ENCODE measurements around the gene PDK3. TPM values are rescaled to one million over a fixed set of nuclear protein-coding genes. Genes with fewer than 3 reads are reported as not detected.

The PDK3 gene
- total RNA-seq, 3 donors from 2014 or later (not counting 1 experiment from before 2014, with no cell fraction given): 21.9 to 30.9 (median 28.1) TPM

DNA sequence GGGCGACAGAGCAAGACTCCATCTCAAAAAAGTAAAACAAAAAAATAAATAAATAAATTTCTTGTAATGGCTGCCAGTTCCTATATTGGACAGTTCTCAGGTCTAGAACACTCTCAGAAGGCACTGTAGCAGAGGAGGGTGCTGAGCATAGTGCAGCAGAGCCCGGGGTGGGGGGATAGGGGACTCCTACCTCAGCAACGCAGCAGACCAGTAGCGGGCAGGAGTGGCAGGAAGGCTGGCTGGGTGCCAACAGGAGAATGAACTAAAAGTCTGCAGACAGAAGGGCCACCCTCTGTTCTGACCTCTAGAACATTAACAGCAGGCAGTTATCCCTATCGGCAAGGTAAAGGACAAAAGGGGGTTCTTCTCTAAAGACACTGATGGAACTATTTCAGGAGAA lies 20.2 kb downstream of the PDK3 start:
- Histone ChIP-seq H3K36me3 (ENCODE audit: control insufficient read depth, insufficient read depth, low read length) (no peaks in the 10 kb centered on the region), H3K27me3 (ENCODE audit: control insufficient read depth, insufficient read depth, low read length) (no peaks in the 10 kb centered on the region), H3K9me3 (ENCODE audit: control insufficient read depth, insufficient read depth, low read length) (no peaks in the 10 kb centered on the region), H3K27ac (ENCODE audit: low read length) (no peak overlapping the region), H3K4me1 (ENCODE audit: control insufficient read depth, insufficient read depth, low read length) (peaks cover 14% of the 10 kb centered on the region), H3K4me3 (ENCODE audit: low read length) (no peak overlapping the region)
- H3K27me3 Mint-ChIP-seq (ENCODE audit: low read depth in 2 of 2): no peaks in the 10 kb centered on the region
- peaks cover 19 to 23% of the 10 kb centered on the region in 2 donors for H3K4me1 Mint-ChIP-seq
- no peaks in the 10 kb centered on the region for H3K36me3 Mint-ChIP-seq
- WGBS (ENCODE audit: insufficient coverage): 88% methylated on average over 3 of the region's 5 CpGs
- H3K4me3 Mint-ChIP-seq: no peak overlapping the region
- DNase-seq (no peak), ATAC-seq (no peak)
- H3K9me3 Mint-ChIP-seq: no peaks in the 10 kb centered on the region
- TF ChIP-seq, protein P1, sequence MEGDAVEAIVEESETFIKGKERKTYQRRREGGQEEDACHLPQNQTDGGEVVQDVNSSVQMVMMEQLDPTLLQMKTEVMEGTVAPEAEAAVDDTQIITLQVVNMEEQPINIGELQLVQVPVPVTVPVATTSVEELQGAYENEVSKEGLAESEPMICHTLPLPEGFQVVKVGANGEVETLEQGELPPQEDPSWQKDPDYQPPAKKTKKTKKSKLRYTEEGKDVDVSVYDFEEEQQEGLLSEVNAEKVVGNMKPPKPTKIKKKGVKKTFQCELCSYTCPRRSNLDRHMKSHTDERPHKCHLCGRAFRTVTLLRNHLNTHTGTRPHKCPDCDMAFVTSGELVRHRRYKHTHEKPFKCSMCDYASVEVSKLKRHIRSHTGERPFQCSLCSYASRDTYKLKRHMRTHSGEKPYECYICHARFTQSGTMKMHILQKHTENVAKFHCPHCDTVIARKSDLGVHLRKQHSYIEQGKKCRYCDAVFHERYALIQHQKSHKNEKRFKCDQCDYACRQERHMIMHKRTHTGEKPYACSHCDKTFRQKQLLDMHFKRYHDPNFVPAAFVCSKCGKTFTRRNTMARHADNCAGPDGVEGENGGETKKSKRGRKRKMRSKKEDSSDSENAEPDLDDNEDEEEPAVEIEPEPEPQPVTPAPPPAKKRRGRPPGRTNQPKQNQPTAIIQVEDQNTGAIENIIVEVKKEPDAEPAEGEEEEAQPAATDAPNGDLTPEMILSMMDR (IDR thresholded peaks at IDR 0.05): no peak
- peak overlapping the region in 1 of 2 donors; percentile 61 for H3K27ac Mint-ChIP-seq
- intact Hi-C loops (cut with micrococcal nuclease): no loop called here

DNA sequence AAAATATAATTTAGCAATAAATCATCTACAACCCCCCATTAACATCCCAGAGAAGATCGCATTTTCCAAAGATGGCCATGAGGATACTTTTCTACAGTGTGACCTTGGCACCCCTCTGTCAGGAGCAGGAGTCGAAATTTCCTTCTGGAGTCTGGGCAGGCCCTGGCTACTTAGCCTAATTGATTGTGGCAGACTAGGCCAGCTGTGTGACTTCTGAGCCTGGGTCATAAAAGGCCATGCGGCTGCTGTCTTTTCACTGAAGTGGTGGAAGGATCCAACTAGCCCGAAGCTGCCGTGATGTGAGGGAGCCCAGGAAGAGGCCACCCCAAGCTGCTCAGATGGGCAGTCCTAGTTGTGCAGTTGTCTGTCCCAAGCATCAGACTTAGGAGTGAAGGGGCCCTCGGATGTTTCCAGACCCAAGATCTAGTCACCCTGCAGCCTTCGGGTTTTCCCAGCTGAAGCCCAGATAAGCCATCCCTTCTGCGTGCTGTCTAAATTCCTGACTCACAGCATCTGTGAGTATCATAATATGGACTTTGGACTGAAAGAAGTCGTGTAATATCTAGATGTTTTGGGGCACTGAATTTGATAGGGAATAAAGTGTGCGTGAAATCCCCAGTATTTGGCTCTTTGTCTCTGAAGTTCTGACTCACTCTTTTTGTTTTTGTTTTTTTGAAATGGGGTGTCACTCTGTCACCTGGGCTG lies 21.0 kb downstream of the PDK3 start:
- no peaks in the 10 kb centered on the region for H3K9me3 ChIP-seq (ENCODE audit: control insufficient read depth, insufficient read depth, low read length)
- peaks cover 9% of the 10 kb centered on the region for H3K4me1 ChIP-seq (ENCODE audit: control insufficient read depth, insufficient read depth, low read length)
- H3K27me3 Mint-ChIP-seq (ENCODE audit: low read depth in 2 of 2): no peaks in the 10 kb centered on the region
- H3K27ac ChIP-seq (ENCODE audit: low read length): no peak overlapping the region
- no peak for DNase-seq
- ATAC-seq: no peak
- H3K4me3 ChIP-seq (ENCODE audit: low read length): no peak overlapping the region
- H3K27ac Mint-ChIP-seq: peak overlapping the region in 1 of 2 donors; percentile 61
- TF ChIP-seq, protein P1 (IDR thresholded peaks at IDR 0.05): no peak
- intact Hi-C loops (cut with micrococcal nuclease): no loop called here
- 97% methylated on average over 10 of the region's 10 CpGs for WGBS (ENCODE audit: insufficient coverage)
- no peak overlapping the region for H3K4me3 Mint-ChIP-seq
- H3K36me3 Mint-ChIP-seq: no peaks in the 10 kb centered on the region
- no peaks in the 10 kb centered on the region for H3K36me3 ChIP-seq (ENCODE audit: control insufficient read depth, insufficient read depth, low read length)
- peaks cover 12 to 18% of the 10 kb centered on the region in 2 donors for H3K4me1 Mint-ChIP-seq
- H3K27me3 ChIP-seq (ENCODE audit: control insufficient read depth, insufficient read depth, low read length): no peaks in the 10 kb centered on the region
- no peaks in the 10 kb centered on the region for H3K9me3 Mint-ChIP-seq

DNA sequence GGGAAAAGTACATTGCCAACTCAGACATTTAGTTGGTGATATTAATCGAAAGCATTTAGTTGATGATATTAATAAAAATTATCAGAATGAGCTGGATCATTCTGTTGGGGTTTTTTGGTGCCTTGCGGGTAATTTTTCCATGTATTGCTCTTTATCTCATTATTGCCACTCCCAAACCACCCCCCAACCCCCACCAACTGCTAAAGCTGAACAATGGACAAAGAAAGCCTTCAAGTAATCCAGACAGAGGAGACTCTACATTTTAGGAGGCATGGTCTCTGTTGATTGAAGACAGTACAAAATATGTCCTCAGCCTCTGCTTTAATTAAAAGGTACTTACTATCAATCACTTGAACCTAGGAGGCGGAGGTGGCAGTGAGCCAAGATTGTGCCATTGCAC lies 22.5 kb downstream of the PDK3 start:
- Histone ChIP-seq H3K9me3 (ENCODE audit: control insufficient read depth, insufficient read depth, low read length) (no peaks in the 10 kb centered on the region), H3K4me1 (ENCODE audit: control insufficient read depth, insufficient read depth, low read length) (no peaks in the 10 kb centered on the region), H3K27me3 (ENCODE audit: control insufficient read depth, insufficient read depth, low read length) (no peaks in the 10 kb centered on the region), H3K27ac (ENCODE audit: low read length) (no peak overlapping the region), H3K4me3 (ENCODE audit: low read length) (no peak overlapping the region), H3K36me3 (ENCODE audit: control insufficient read depth, insufficient read depth, low read length) (no peaks in the 10 kb centered on the region)
- DNase-seq (no peak), ATAC-seq (no peak)
- TF ChIP-seq, protein P1 (IDR thresholded peaks at IDR 0.05): no peak
- 100% methylated on average over 1 of the region's 3 CpGs for WGBS (ENCODE audit: insufficient coverage)
- Mint-ChIP-seq H3K9me3 (no peaks in the 10 kb centered on the region), H3K27ac (no peak overlapping the region), H3K36me3 (no peaks in the 10 kb centered on the region), H3K4me3 (no peak overlapping the region), H3K27me3 (ENCODE audit: low read depth in 2 of 2) (no peaks in the 10 kb centered on the region), H3K4me1 (peaks cover 4 to 9% of the 10 kb centered on the region in 2 donors)
- intact Hi-C loops (cut with micrococcal nuclease): no loop called here

DNA sequence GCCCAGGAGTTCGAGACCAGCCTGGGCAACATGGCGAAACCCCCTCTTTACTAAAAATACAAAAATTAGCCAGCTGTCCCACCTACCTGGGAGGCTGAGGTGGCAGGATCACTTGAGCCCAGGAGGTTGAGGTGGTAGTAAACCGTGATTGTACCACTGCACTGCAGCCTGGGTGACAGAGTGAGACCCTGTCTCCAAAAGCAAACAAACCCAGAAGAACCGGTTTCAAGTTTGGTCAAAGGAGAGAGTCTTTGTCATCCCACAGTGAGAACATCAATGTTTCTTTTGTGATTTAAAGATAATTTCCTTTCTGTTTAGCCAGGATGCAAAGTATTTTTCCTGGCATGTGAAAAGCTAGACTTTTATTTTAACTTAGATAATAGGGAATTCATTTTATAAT lies 26.7 kb downstream of the PDK3 start:
- H3K9me3 Mint-ChIP-seq: no peaks in the 10 kb centered on the region
- no peak overlapping the region for H3K4me3 Mint-ChIP-seq
- H3K27me3 Mint-ChIP-seq (ENCODE audit: low read depth in 2 of 2): no peaks in the 10 kb centered on the region
- WGBS (ENCODE audit: insufficient coverage): 92% methylated on average over 3 of the region's 4 CpGs
- intact Hi-C loops (cut with micrococcal nuclease): no loop called here
- no peak for DNase-seq
- Histone ChIP-seq H3K27me3 (ENCODE audit: control insufficient read depth, insufficient read depth, low read length) (no peaks in the 10 kb centered on the region), H3K4me3 (ENCODE audit: low read length) (no peak overlapping the region), H3K36me3 (ENCODE audit: control insufficient read depth, insufficient read depth, low read length) (no peaks in the 10 kb centered on the region), H3K9me3 (ENCODE audit: control insufficient read depth, insufficient read depth, low read length) (no peaks in the 10 kb centered on the region), H3K27ac (ENCODE audit: low read length) (no peak overlapping the region), H3K4me1 (ENCODE audit: control insufficient read depth, insufficient read depth, low read length) (peaks cover 14% of the 10 kb centered on the region)
- TF ChIP-seq, protein P1 (IDR thresholded peaks at IDR 0.05): no peak
- no peak for ATAC-seq
- peaks cover 17 to 25% of the 10 kb centered on the region in 2 donors for H3K4me1 Mint-ChIP-seq
- H3K27ac Mint-ChIP-seq: no peak overlapping the region
- no peaks in the 10 kb centered on the region for H3K36me3 Mint-ChIP-seq
